ENCODE data around the gene FOXA1.
A peak's percentile ranks its signal among the peaks of the same experiment; 100 is the strongest.

The FOXA1 gene

DNA sequence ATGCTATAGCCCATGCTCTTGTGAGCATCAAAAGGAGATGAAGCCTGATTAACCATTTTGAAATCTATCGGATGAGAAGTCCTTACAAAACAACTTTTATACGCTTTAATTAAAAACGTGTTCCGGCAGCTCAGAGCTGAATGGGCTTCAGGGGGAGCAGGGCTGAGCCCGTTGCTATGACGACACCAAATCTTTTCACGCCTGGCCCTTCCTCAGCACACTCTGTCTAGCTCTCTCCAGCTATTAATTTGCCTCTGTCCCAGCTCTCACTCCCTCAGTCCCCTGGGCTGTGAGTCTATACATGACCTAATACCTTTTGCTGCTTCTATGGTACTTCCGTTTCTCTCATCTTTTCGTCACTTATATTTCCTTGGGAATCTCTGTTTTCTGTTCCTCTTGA lies 15.8 kb downstream of the FOXA1 start:
- no peaks in the 10 kb centered on the region for H3K36me3 ChIP-seq (ENCODE audit: control insufficient read depth, insufficient read depth, low read length)
- H3K9ac ChIP-seq (ENCODE audit: low read length), result no peak overlapping the region
- no peak overlapping the region for H3K4me3 ChIP-seq (ENCODE audit: low read length)
- H3K4me2 ChIP-seq (ENCODE audit: low read length), result no peak overlapping the region
- no peak overlapping the region for H3K18ac ChIP-seq (ENCODE audit: low read length)
- DNase-seq, result peak; percentile 35
- no peak overlapping the region for H3K27ac ChIP-seq (ENCODE audit: low read depth, low read length)
- no peak overlapping the region for H4K8ac ChIP-seq (ENCODE audit: low read depth, low read length)
- H3K79me2 ChIP-seq (ENCODE audit: control insufficient read depth, insufficient read depth, low read length), result no peaks in the 10 kb centered on the region
- peaks cover 21% of the 10 kb centered on the region for H3K27me3 ChIP-seq (ENCODE audit: insufficient read depth, low read length, poor library complexity)
- H3K23ac ChIP-seq (ENCODE audit: low read length), result no peak overlapping the region
- H3K56ac ChIP-seq (ENCODE audit: low read length), result no peak overlapping the region
- H3K79me1 ChIP-seq (ENCODE audit: low read length), result no peaks in the 10 kb centered on the region
- H2BK120ac ChIP-seq (ENCODE audit: low read depth, low read length), result no peak overlapping the region
- no peak overlapping the region for H4K5ac ChIP-seq (ENCODE audit: low read length)
- no peak overlapping the region for H2AK5ac ChIP-seq (ENCODE audit: low read length)
- no peak overlapping the region for H2BK15ac ChIP-seq (replicated peaks; ENCODE audit: low read depth)
- WGBS (ENCODE audit: extremely low coverage, insufficient coverage, low lambda C conversion rate), result no CpG with 5 or more reads among the region's 9 CpGs
- H3K4ac ChIP-seq (ENCODE audit: low read depth, low read length), result no peak overlapping the region
- H2BK5ac ChIP-seq (ENCODE audit: low read length), result no peak overlapping the region
- no peaks in the 10 kb centered on the region for H3K4me1 ChIP-seq (ENCODE audit: control insufficient read depth, low read depth, low read length)

DNA sequence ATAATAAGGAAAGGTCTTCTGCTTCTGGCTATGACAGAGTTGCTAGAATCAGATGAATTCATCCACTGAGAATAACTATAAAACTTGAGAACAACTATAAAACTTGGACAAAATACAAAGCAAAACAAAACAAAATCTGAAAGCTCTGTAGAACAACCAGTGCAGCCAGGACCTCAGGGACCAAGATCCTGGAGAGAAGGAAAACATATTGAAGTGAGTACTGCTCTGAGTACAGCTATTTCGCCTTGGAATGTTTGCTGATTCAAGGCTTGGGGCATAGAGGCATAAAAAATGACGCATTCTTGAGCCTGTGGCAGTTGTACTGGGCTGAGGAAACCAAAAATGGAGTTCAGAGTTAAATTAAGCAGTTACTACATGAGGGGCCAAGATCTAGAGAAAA lies 21.7 kb downstream of the FOXA1 start:
- Histone ChIP-seq H3K27me3 (ENCODE audit: insufficient read depth, low read length, poor library complexity) (no peaks in the 10 kb centered on the region), H4K5ac (ENCODE audit: low read length) (no peak overlapping the region), H4K8ac (ENCODE audit: low read depth, low read length) (no peak overlapping the region), H3K9ac (ENCODE audit: low read length) (no peak overlapping the region), H3K4me1 (ENCODE audit: control insufficient read depth, low read depth, low read length) (no peaks in the 10 kb centered on the region), H3K18ac (ENCODE audit: low read length) (no peak overlapping the region), H2AK5ac (ENCODE audit: low read length) (no peak overlapping the region), H3K27ac (ENCODE audit: low read depth, low read length) (no peak overlapping the region), H3K79me2 (ENCODE audit: control insufficient read depth, insufficient read depth, low read length) (no peaks in the 10 kb centered on the region), H3K4me2 (ENCODE audit: low read length) (no peak overlapping the region), H2BK15ac (replicated peaks; ENCODE audit: low read depth) (no peak overlapping the region), H3K4ac (ENCODE audit: low read depth, low read length) (no peak overlapping the region), H2BK5ac (ENCODE audit: low read length) (no peak overlapping the region), H3K36me3 (ENCODE audit: control insufficient read depth, insufficient read depth, low read length) (no peaks in the 10 kb centered on the region), H3K23ac (ENCODE audit: low read length) (no peak overlapping the region), H2BK120ac (ENCODE audit: low read depth, low read length) (no peak overlapping the region), H3K4me3 (ENCODE audit: low read length) (no peak overlapping the region), H3K79me1 (ENCODE audit: low read length) (no peaks in the 10 kb centered on the region), H3K56ac (ENCODE audit: low read length) (no peak overlapping the region)
- DNase-seq, result no peak
- WGBS (ENCODE audit: extremely low coverage, insufficient coverage, low lambda C conversion rate), result no CpG with 5 or more reads among the region's 2 CpGs

DNA sequence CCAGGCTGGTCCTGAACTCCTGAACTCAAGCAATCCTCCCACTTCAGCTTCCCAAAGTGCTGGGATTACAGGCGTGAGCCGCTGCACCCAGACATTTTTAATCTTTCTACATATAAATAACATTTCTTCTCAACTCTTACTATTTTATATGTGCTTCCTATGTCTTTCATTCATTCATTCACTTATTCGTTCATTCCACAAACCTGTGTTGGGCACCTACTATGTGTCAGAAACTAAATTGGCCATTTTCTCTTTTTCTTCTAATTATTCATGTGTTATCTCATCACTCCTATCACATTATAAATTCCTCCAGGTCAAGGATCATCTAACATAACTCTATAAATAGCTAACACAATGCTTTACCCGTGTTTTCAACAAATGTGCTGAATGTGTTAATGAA lies 23.7 kb downstream of the FOXA1 start:
- H4K8ac ChIP-seq (ENCODE audit: low read depth, low read length), result no peak overlapping the region
- H3K4me2 ChIP-seq (ENCODE audit: low read length), result no peak overlapping the region
- H3K4me3 ChIP-seq (ENCODE audit: low read length), result no peak overlapping the region
- H3K56ac ChIP-seq (ENCODE audit: low read length), result no peak overlapping the region
- H3K79me2 ChIP-seq (ENCODE audit: control insufficient read depth, insufficient read depth, low read length), result no peaks in the 10 kb centered on the region
- no peak for DNase-seq
- no peak overlapping the region for H4K5ac ChIP-seq (ENCODE audit: low read length)
- no peaks in the 10 kb centered on the region for H3K79me1 ChIP-seq (ENCODE audit: low read length)
- no peak overlapping the region for H2AK5ac ChIP-seq (ENCODE audit: low read length)
- WGBS (ENCODE audit: extremely low coverage, insufficient coverage, low lambda C conversion rate), result no CpG with 5 or more reads among the region's 4 CpGs
- H3K27me3 ChIP-seq (ENCODE audit: insufficient read depth, low read length, poor library complexity), result no peaks in the 10 kb centered on the region
- H3K23ac ChIP-seq (ENCODE audit: low read length), result no peak overlapping the region
- H3K36me3 ChIP-seq (ENCODE audit: control insufficient read depth, insufficient read depth, low read length), result no peaks in the 10 kb centered on the region
- no peak overlapping the region for H3K9ac ChIP-seq (ENCODE audit: low read length)
- no peak overlapping the region for H2BK15ac ChIP-seq (replicated peaks; ENCODE audit: low read depth)
- no peaks in the 10 kb centered on the region for H3K4me1 ChIP-seq (ENCODE audit: control insufficient read depth, low read depth, low read length)
- no peak overlapping the region for H2BK5ac ChIP-seq (ENCODE audit: low read length)
- no peak overlapping the region for H3K27ac ChIP-seq (ENCODE audit: low read depth, low read length)
- no peak overlapping the region for H2BK120ac ChIP-seq (ENCODE audit: low read depth, low read length)
- H3K4ac ChIP-seq (ENCODE audit: low read depth, low read length), result no peak overlapping the region
- H3K18ac ChIP-seq (ENCODE audit: low read length), result no peak overlapping the region

DNA sequence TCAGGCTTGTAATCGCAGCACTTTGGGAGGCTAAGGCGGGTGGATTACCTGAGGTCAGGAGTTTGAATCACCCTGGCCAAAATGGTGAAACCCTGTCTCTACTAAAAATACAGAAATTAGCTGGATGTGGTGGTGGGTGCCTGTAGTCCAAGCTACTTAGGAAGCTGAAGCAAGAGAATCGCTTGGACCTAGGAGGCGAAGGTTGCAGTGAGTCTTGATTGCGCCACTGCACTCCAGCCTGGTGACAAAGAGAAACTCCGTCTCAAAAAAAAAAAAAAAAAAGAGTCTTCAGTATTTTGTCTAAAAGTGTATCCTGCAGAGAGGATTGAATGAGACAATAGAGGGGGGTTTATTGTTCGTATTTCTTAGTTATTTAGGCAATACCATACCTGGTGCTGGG lies 25.3 kb downstream of the FOXA1 start:
- WGBS (ENCODE audit: extremely low coverage, insufficient coverage, low lambda C conversion rate), result no CpG with 5 or more reads among the region's 7 CpGs
- no peaks in the 10 kb centered on the region for H3K79me2 ChIP-seq (ENCODE audit: control insufficient read depth, insufficient read depth, low read length)

DNA sequence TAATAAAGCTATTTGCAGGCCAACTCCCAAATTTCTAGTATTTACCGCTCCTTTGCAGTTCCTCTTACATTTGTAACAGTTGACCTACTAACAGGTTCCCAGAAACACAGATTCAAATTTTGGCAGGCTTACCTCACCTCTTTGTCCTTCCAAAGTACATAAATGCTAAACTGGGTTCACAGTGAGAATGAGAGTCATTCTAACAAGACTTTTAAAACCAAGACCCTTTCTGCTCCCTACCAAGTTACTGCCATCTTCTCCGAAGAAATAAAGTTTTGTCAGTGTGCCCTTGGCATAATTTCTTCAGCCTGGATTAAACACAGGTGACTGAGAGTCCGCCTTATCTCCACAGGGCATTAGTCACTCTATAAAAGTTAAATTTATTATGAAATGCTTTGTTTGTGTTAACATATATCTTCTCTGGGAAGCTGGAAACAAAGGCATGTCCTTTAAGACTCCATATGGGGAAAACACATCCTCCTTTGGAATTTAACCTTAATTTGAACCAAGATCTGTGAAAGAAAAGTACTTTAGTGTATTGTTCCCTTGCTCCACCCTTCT lies 28.2 kb downstream of the FOXA1 start:
- H3K23ac ChIP-seq (ENCODE audit: low read length), result no peak overlapping the region
- no CpG with 5 or more reads among the region's 3 CpGs for WGBS (ENCODE audit: extremely low coverage, insufficient coverage, low lambda C conversion rate)
- H3K4me1 ChIP-seq (ENCODE audit: control insufficient read depth, low read depth, low read length), result no peaks in the 10 kb centered on the region
- H3K4ac ChIP-seq (ENCODE audit: low read depth, low read length), result no peak overlapping the region
- H3K79me2 ChIP-seq (ENCODE audit: control insufficient read depth, insufficient read depth, low read length), result no peaks in the 10 kb centered on the region
- no peaks in the 10 kb centered on the region for H3K27me3 ChIP-seq (ENCODE audit: insufficient read depth, low read length, poor library complexity)
- H3K36me3 ChIP-seq (ENCODE audit: control insufficient read depth, insufficient read depth, low read length), result no peaks in the 10 kb centered on the region
- no peak overlapping the region for H2AK5ac ChIP-seq (ENCODE audit: low read length)
- no peaks in the 10 kb centered on the region for H3K79me1 ChIP-seq (ENCODE audit: low read length)
- H4K5ac ChIP-seq (ENCODE audit: low read length), result no peak overlapping the region
- no peak overlapping the region for H3K56ac ChIP-seq (ENCODE audit: low read length)
- no peak overlapping the region for H2BK5ac ChIP-seq (ENCODE audit: low read length)
- H3K18ac ChIP-seq (ENCODE audit: low read length), result no peak overlapping the region
- H2BK120ac ChIP-seq (ENCODE audit: low read depth, low read length), result no peak overlapping the region
- no peak overlapping the region for H3K27ac ChIP-seq (ENCODE audit: low read depth, low read length)
- H3K9ac ChIP-seq (ENCODE audit: low read length), result no peak overlapping the region
- no peak overlapping the region for H4K8ac ChIP-seq (ENCODE audit: low read depth, low read length)
- no peak overlapping the region for H3K4me3 ChIP-seq (ENCODE audit: low read length)
- peak; percentile 48 for DNase-seq
- H3K4me2 ChIP-seq (ENCODE audit: low read length), result no peak overlapping the region
- H2BK15ac ChIP-seq (replicated peaks; ENCODE audit: low read depth), result no peak overlapping the region

More for the DNA sequence above, 25.3 kb downstream of the FOXA1 start:
- no peak overlapping the region for H3K56ac ChIP-seq (ENCODE audit: low read length)
- no peaks in the 10 kb centered on the region for H3K79me1 ChIP-seq (ENCODE audit: low read length)
- no peak overlapping the region for H2BK15ac ChIP-seq (replicated peaks; ENCODE audit: low read depth)
- no peak overlapping the region for H3K27ac ChIP-seq (ENCODE audit: low read depth, low read length)
- H3K18ac ChIP-seq (ENCODE audit: low read length), result no peak overlapping the region
- no peak overlapping the region for H3K9ac ChIP-seq (ENCODE audit: low read length)
- H2BK5ac ChIP-seq (ENCODE audit: low read length), result no peak overlapping the region
- H4K8ac ChIP-seq (ENCODE audit: low read depth, low read length), result no peak overlapping the region
- H3K36me3 ChIP-seq (ENCODE audit: control insufficient read depth, insufficient read depth, low read length), result no peaks in the 10 kb centered on the region
- H3K27me3 ChIP-seq (ENCODE audit: insufficient read depth, low read length, poor library complexity), result no peaks in the 10 kb centered on the region
- H2BK120ac ChIP-seq (ENCODE audit: low read depth, low read length), result no peak overlapping the region
- no peak overlapping the region for H3K23ac ChIP-seq (ENCODE audit: low read length)
- H3K4ac ChIP-seq (ENCODE audit: low read depth, low read length), result no peak overlapping the region
- no peak overlapping the region for H3K4me3 ChIP-seq (ENCODE audit: low read length)
- DNase-seq, result no peak
- H4K5ac ChIP-seq (ENCODE audit: low read length), result no peak overlapping the region
- no peaks in the 10 kb centered on the region for H3K4me1 ChIP-seq (ENCODE audit: control insufficient read depth, low read depth, low read length)
- H3K4me2 ChIP-seq (ENCODE audit: low read length), result no peak overlapping the region
- H2AK5ac ChIP-seq (ENCODE audit: low read length), result no peak overlapping the region

DNA sequence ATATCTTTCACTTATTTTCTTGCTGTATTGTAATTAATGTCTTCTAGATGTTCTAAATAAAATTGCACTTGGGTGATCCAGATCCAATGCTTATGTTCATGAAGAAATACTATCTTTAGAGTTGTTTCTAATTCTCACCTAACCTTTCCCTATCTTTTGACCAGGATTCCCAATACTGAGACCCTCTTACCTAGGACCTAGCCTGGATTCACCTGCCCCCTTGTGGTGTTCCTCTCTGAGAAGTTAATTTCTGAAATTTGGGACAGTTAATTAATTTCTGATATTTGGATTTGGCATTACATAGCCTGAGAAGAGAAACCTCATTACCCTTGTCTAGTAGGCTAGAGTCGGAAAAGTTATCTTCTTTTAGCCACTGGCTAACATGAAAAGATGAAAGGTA lies 29.5 kb downstream of the FOXA1 start:
- no peak overlapping the region for H2BK15ac ChIP-seq (replicated peaks; ENCODE audit: low read depth)
- peak; percentile 39 for DNase-seq
- H4K8ac ChIP-seq (ENCODE audit: low read depth, low read length), result no peak overlapping the region
- no peak overlapping the region for H3K27ac ChIP-seq (ENCODE audit: low read depth, low read length)
- H3K4me1 ChIP-seq (ENCODE audit: control insufficient read depth, low read depth, low read length), result no peaks in the 10 kb centered on the region
- H2BK120ac ChIP-seq (ENCODE audit: low read depth, low read length), result no peak overlapping the region
- no peak overlapping the region for H3K4me2 ChIP-seq (ENCODE audit: low read length)
- H4K5ac ChIP-seq (ENCODE audit: low read length), result no peak overlapping the region
- H3K36me3 ChIP-seq (ENCODE audit: control insufficient read depth, insufficient read depth, low read length), result no peaks in the 10 kb centered on the region
- H3K4me3 ChIP-seq (ENCODE audit: low read length), result no peak overlapping the region
- H2BK5ac ChIP-seq (ENCODE audit: low read length), result no peak overlapping the region
- no peak overlapping the region for H3K9ac ChIP-seq (ENCODE audit: low read length)
- no peak overlapping the region for H3K4ac ChIP-seq (ENCODE audit: low read depth, low read length)
- H3K79me1 ChIP-seq (ENCODE audit: low read length), result no peaks in the 10 kb centered on the region
- no peaks in the 10 kb centered on the region for H3K27me3 ChIP-seq (ENCODE audit: insufficient read depth, low read length, poor library complexity)
- H3K56ac ChIP-seq (ENCODE audit: low read length), result no peak overlapping the region
- H3K23ac ChIP-seq (ENCODE audit: low read length), result no peak overlapping the region
- H3K79me2 ChIP-seq (ENCODE audit: control insufficient read depth, insufficient read depth, low read length), result no peaks in the 10 kb centered on the region
- H2AK5ac ChIP-seq (ENCODE audit: low read length), result no peak overlapping the region
- WGBS (ENCODE audit: extremely low coverage, insufficient coverage, low lambda C conversion rate), result no CpG with 5 or more reads among the region's 1 CpG
- no peak overlapping the region for H3K18ac ChIP-seq (ENCODE audit: low read length)
